Measurements from ENCODE around the gene SLC9A2.

SLC9A2 gene

GRCh38 chr2:102674370-102674769, 55.0 kb downstream of the SLC9A2 start:
- DNase-seq: no peak

GRCh38 chr2:102674836-102675235, 55.5 kb downstream of the SLC9A2 start:
- DNase-seq: no peak

- no peak for DNase-seq
Observed at GRCh38 chr2:102677244-102678215, 58.2 kb downstream of the SLC9A2 start.

GRCh38 chr2:102678442-102678841, 59.1 kb downstream of the SLC9A2 start:
- no peak for DNase-seq

GRCh38 chr2:102686479-102687439, 67.4 kb downstream of the SLC9A2 start:
- no peak for DNase-seq

- DNase-seq: no peak
Observed at GRCh38 chr2:102690012-102690411, 70.7 kb downstream of the SLC9A2 start.

- DNase-seq: no peak
Observed at GRCh38 chr2:102696463-102696862, 77.1 kb downstream of the SLC9A2 start.

- DNase-seq: no peak
Observed at GRCh38 chr2:102698369-102699111, 79.2 kb downstream of the SLC9A2 start.

GRCh38 chr2:102703305-102703704, 84.0 kb downstream of the SLC9A2 start:
- DNase-seq: no peak

- no peak for DNase-seq
Observed at GRCh38 chr2:102703748-102704147, 84.4 kb downstream of the SLC9A2 start.

- DNase-seq: no peak
Observed at GRCh38 chr2:102704531-102704930, 85.2 kb downstream of the SLC9A2 start.

GRCh38 chr2:102707796-102708695, 88.7 kb downstream of the SLC9A2 start:
- no peak for DNase-seq

- no peak for DNase-seq
Observed at GRCh38 chr2:102708847-102709559, 89.7 kb downstream of the SLC9A2 start.

GRCh38 chr2:102717308-102718018, 98.1 kb downstream of the SLC9A2 start:
- no peak for DNase-seq

GRCh38 chr2:102718387-102719316, 99.3 kb downstream of the SLC9A2 start:
- DNase-seq: no peak

GRCh38 chr2:102724016-102724490, 104.7 kb downstream of the SLC9A2 start:
- no peak for DNase-seq

- DNase-seq: no peak
Observed at GRCh38 chr2:102724553-102724952, 105.2 kb downstream of the SLC9A2 start.

- DNase-seq: no peak
Observed at GRCh38 chr2:102726128-102727087, 107.1 kb downstream of the SLC9A2 start.

Measured in amniotic stem cell (primary cell).